Suppressor macrophage (primary cell): Measurements from ENCODE around the gene ARMC2.
"Not testable (repeated sequence)": the region's sequence is repeated elsewhere in the genome, so short reads cannot be mapped to it uniquely, and the experiment has no call there.

ENCODE experiments used
- DNase-seq, 4 experiments: peaks; one replicate each; pipeline ENCODE4 v3.0.0-alpha.2; 2020 to 2022
- total RNA-seq, 17 experiments: gene quantifications; one replicate each; lab custom pipeline; 2026; ENCODE audit warnings: mixed read lengths in 6 of 17, inconsistent platforms in 3 of 17; lab: John Stamatoyannopoulos, UW

Gene ARMC2, protein sequence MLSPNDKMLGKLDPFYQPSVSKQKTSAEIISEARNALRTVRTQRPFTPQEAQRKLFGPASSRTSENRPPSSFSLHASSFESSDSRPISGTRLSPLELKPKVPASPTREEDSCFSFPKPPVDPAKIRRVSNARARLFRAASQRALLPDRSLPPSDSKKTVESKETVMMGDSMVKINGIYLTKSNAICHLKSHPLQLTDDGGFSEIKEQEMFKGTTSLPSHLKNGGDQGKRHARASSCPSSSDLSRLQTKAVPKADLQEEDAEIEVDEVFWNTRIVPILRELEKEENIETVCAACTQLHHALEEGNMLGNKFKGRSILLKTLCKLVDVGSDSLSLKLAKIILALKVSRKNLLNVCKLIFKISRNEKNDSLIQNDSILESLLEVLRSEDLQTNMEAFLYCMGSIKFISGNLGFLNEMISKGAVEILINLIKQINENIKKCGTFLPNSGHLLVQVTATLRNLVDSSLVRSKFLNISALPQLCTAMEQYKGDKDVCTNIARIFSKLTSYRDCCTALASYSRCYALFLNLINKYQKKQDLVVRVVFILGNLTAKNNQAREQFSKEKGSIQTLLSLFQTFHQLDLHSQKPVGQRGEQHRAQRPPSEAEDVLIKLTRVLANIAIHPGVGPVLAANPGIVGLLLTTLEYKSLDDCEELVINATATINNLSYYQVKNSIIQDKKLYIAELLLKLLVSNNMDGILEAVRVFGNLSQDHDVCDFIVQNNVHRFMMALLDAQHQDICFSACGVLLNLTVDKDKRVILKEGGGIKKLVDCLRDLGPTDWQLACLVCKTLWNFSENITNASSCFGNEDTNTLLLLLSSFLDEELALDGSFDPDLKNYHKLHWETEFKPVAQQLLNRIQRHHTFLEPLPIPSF
- 0.28 to 4.3 (median 2.4) reads per million in 17 experiments for total RNA-seq

DNA sequence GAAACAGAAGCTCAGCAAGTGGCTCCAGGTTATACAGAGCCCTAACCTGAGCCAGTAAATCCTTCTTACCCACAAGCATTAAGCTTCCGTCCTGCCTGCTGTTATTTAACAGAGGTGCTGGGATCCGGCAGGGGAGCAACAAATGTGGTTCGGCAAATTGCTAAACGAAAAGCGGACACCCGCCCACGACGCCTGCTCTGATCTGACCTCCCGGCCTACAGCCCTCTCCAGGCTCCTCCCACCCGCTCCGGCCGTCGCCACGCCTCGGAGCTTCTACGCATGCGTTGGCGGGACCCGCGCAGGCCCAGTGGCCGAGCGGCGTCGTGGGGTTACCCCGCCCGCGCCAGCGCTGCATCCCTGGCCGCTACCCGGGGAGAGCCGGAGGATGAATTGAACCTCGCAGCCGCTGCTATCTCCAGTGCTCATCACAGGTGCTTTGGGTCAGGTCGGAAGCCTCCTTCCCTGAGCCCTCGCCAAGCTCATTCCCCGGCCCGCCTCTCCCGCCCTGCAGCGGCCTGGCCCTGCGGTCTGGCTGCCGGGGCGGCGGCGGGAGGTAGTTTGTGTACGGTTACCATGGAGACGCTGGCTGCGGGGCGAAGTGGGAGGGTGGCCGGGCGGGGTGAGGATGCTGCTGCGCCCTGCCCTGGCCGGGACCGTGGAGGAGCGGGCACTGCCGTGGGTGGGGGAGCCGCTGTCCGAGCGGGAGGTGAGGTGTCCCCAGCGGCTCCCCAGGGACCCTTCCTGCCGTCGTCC, at the start of gene ARMC2:
Gene ARMC2, plus strand, starts transcription at position 307 of the 753 bp plus-strand sequence. CDS start 5,846 bp downstream, outside the sequence.
- DNase-seq: peak; percentile 98 to 99 (median 99)

DNA sequence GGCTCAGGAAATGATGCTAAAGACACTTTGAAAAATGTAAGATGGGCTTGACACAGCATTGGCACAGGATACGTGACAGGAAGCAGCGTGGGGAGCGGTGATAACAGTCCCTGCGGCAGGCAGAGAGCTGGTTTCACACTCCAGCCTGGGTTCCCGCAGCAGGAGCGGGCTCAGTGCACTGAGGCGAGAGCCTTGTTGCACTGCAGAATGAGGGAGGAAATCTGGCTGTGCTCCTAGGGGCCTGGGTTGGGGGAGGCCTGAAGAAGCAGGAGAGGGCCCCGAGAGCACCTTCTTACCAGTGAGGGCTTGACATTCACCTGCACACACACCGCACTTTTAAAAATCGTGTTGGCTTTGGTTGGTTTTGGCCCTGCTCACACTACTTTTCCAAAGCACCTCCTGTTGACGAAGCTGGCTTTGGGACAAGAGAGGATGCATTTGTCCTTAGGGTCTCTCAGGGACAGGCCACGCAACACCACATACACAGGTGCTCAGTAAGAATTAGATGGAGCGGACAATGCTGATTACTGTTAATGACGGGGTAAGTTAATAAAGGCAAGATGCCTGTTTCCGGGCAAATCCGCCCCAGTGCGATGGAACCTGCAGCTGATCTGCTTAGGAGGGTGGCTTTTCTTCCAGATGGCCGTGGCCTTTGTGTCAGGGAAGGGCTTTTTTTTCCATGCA, 49.4 kb upstream of the ARMC2 start:
- peak in 3 of 4 experiments; percentile 44 to 61 (median 60) for DNase-seq

DNA sequence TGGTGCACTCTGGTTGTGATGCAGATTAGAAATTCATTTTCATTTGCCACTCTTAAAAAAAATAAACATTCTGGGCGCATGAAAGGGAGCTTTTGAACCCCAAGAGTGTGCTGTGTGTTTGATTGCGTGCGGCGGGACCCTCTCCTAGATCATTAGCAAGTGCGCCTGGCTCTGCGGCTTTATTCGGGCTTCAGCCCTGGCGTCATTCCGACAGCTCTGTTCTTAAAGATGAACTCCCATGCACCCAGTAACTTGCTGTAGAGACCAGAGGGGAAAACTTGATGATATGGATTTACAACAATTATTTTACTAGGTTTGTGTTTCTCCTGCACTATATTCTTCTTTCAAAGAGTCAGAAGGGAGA, 48.9 kb upstream of the ARMC2 start:
- no peak for DNase-seq

DNA sequence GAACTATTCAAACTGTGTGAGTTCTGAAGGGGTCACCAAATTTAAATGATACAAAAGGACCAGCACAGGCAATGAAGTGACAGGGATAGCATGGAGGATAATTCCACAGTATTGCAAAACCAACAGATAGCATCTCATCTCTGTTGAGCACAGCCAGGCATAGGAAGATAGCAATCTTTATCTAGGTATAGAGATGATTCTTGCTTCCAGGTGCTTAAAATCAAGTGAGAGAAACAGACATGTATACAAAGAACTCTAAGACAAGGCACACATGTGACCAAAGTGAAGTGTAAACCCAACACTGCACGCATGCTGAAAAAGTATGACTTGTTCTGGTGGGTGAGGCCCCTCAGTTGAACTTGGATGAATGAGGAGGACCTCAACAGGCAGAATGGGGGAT, 48.4 kb upstream of the ARMC2 start:
- DNase-seq: no peak

DNA sequence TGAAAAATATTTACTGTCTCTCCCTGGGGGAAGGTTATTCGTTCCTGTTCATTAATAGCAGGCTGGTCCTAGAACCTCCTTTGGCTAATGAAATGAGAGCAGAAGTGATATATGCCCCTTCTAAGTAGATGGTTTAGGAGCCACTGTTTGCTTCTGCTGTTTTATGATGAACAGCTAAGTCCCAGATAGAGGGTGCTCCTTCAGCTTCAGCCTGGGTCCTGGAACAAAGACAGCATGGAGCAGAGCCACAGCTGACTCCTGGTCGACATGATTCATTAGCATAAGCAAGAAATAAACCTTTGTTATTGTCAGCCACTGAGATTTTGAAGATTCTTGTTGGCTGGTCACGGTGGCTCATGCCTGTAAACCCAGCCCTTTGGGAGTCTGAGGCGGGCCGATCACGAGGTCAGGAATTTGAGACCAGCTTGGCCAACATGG, 47.8 kb upstream of the ARMC2 start:
- no peak for DNase-seq

DNA sequence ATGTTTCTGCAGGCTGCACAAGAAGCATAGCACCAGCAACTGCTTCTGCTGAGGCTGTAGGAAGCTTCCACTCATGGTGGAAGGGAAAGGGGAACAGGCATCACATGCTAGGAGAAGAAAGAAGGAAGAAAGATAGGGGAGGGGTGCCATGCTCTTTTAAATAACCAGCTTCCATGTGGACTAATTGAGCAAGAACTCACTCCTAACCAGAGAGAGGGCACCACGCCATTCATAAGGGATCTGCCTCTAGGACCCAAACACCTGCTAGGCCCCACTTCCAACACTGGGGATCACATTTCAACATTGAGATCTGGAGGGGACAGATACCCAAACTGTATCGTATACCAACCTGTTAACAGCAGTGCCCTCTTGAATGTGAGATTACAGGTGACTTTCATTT, 46.9 kb upstream of the ARMC2 start:
- DNase-seq: peak; percentile 62 to 88 (median 82)

DNA sequence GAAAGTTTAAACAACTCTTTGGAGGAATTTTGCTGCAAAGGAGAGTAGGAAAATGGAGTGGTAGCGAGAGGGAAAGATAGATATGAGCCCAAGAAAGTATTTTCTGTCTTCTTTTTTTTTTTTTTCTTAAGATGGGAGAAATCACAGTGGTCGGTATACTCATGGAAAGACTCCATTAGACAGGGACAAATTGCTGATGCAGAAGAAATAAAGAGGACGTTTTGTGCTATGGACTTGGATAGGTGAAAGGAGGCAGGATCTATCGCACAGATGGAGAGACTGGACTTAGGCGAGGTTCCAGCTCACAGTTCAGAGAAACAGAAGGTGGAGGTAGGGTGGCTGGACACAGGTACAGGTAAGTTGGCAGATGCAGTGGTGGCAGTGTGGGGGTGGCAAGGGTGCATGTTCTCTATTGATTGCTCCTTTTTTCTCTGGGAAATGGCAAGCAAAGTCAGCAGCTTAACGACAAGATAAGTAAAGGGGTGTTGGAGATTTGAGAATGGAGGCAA, 44.2 kb upstream of the ARMC2 start:
- DNase-seq: no peak

DNA sequence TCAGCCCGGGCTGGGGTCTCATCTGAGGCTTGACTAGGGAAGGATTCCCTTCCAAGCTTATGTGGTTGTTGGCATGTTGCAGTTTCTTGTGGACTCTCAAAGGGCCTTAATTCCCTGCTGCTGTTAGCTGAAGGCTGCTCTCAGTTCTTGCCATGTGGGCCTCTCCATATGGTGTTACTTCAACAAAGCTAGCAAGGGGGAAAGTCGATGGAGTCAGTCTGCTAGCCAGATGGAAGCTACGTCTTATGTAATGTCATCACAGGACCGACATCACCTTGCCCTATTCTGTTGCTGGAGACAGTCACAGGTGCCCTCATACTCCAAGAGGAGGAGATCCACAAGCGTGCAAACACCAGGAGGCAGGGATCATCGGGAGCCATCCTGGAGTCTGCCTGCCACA, 43.3 kb upstream of the ARMC2 start:
- DNase-seq: no peak

DNA sequence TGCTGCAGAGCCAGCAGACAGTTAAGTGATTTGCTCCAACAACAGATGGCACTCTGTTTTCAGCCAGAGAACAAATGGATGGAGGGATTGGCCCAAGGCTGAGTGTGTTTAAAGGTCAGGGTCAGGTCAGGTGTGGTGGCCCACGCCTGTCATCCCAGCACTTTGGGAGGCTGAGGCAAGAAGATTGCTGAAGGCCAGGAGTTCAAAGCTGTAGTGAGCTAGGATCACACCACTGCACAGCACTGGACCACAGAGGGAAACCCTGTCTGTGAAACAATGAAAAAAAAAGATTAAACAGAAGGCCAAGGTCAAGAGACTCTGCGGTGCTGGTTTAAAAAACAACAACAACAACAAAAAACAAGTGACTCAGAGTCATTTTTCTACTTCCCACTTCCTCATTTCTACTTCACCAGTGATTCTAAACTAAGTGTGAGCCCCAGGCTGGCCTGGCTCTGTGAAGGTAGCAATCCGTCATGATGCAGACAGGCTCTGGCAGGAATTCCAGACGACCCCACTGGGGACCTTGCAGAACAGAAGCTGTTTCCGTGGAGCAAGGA, 42.5 kb upstream of the ARMC2 start:
- DNase-seq: peak; percentile 49 to 77 (median 72)

DNA sequence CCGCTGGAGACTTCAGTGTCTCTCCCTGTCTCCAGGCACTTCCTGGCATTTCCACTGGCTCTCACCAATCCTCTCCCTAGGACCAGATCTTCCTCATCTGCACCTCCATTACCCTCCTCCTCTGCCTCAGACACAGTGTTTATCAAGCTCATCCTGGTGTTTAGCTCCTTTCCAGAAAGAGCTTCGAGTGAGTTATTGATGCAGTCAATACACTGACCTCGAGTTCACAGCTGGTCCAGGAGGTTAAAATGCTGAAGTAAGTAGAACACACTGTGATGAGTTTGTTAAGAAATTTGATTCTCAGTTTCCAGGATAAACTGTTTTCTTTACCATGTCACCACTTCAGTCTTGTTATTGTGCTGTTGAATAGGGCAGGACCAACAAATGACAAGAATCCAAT, 42.1 kb upstream of the ARMC2 start:
- DNase-seq: no peak

DNA sequence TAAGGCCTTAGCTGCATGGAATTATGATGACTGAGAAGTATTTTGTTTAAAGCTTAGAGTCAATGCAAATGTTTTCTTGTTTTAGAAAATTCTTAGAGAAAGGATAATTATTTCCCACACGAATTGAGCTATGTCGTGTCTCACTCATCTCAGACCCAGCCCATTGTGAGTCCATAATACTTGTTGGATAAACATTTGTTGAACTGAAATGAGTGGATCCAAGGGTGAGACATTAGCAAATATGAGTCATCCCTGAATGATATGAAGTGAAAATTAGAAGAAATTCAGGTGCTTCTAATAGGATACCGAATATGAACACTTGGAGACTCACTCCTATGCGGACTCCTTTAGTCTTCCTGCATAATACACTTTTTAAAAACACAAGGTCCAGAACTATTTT, 41.6 kb upstream of the ARMC2 start:
- DNase-seq: no peak

DNA sequence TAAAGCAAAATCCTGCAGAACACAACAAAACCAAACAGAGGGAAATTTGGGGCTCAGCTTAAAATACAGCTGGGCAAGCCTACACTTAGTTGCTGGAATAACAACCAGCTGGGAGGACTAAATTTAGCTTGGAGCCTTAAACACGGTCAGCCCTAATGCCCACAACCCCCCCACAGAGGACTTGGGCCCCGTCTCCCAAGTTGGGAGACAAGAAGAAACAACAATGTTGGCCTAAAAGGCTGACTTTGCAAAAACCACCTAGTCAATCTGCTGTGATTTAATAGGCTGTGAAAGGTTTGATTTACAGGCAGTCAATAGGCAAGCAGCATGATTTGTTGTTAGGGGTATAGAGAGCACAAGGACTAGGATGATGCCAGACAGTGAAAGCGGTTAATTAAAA, 40.3 kb upstream of the ARMC2 start:
- no peak for DNase-seq

DNA sequence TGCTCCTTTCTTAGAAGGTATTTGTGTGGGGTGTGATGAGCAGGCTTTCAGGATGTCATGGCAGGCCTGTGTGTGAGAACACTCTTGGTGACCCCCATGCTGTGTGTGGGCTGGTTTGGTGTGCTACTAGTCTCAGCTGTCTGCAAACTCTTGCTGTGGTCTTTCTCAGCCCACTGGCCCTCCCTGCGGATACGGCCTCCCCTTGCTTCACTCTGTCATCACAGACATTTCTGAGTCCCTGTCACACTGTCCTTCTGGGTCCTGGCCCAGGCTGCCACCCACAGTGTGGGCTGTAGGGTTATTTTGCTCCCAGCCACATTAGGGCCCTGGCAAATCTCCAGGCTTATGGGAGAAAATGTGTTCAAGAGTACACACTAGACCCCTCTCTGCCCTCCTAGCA, 39.0 kb upstream of the ARMC2 start:
- peak in 2 of 4 experiments; percentile 11 to 25 for DNase-seq

DNA sequence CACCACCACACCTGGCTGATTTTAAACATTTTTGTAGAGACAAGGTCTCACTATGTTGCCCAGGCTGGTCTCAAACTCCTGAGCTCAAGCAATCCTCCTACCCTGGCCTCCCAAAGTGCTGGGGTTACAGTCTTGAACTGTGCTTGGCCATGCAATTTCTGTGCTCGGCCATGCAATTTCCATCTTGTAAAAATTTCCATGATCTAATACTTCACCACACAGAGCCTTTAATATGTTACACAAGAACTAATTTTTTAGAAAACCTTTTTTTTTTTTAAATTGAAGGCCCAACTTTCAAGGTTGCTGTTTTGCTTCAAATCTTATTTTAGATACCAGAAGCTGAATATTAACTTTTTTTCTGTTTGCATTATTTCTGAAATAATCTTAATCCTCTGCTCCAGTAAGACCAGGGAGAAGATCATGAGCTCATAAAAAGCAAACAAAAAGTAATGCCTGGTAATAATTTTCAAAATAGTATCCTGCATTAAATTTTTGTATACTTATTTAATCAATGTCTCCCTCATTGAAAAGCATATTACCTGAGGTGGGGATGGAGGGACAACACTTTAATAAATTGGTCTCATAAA, 38.1 kb upstream of the ARMC2 start:
- no peak for DNase-seq

DNA sequence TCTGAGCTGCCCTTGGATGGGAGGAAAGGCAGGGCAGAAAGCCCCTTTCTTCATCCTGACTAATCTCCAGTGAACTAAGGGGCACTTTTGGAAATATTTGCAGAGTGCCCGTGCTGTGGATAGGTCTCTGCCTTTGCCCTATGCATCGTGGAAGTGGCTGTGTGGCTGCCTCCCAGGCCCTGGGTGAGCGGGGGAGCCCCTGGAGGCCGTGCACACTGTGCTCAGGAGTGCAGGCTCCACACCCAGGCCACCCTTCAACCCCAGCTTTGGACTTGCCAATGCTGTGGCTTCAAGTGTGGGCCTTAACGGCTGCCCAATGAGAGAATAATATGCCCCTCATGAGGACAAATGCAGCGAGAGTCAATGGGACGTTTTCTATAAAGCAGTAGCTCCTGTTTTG, 36.7 kb upstream of the ARMC2 start:
- DNase-seq: no peak

DNA sequence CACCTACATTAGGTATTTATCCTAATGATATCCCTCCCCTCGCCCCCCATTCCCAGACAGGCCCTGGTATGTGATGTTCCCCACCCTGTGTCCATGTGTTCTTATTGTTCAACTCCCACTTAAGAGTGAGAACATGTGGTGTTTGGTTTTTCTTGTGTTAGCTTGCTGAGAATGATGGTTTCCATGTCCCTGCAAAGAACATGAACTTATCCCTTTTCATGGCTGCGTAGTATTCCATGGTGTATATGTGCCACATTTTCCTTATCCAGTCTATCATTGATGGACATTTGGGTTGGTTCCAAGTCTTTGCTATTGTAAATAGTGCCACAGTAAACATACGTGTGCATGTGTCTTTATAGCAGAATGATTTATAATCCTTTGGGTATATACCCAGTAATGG, 35.0 kb upstream of the ARMC2 start:
- not testable (repeated sequence) for DNase-seq

DNA sequence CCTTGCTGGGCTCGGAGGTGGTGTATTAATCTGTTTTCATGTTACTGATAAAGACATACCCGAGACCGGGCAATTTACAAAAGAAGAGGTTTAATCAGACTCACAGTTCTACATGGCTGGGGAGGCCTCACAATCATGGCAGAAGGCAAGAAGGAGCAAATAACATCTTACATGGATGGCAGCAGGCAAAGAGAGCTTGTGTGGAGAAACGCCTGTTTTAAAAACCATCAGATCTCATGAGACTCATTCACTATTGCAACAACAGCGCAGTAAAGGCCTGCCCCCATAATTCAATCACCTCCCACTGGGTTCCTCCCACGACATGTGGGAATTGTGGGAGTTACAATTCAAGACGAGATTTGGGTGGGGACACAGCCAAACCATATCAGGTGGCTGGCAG, 30.9 kb upstream of the ARMC2 start:
- not testable (repeated sequence) for DNase-seq

DNA sequence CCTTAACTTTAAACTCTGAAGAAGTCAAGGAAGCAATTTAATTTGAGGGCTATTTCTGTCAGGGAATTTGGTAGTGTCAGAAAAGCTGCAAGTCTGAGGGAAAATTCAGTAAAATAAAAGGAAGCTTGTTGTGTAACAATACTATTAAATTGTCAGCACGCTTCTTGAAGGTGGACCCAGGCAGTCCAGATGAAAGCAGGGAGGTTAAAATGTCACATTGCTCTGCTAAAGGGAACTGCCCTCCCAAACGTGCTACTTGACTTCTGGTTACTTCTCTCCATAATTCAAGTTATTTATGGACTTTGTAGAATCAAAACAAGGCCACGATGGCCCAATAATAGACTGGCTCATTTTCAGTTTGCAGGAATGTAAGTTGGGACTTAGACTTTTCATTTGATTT, 28.2 kb upstream of the ARMC2 start:
- peak; percentile 20 to 50 (median 46) for DNase-seq

DNA sequence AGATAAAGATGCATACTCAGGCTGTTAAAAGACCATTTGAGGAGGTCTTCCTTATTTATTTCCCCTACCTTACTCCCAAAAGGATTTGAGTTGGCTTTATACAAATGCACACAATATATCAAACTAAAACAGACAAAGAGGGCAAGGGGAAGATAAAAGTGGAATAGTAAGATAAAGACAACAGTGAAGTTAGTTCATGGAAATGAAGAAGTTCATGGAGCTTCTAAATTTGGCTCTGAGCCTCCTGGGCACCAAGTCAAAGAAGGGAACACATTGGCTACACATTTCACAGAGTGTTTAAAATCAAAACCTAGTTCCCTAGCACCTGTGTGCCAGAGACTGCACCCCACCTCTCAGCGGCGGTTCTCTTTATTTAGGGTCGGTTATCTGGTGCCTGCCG, 25.8 kb upstream of the ARMC2 start:
- DNase-seq: peak in 1 of 4 experiments; percentile 30

DNA sequence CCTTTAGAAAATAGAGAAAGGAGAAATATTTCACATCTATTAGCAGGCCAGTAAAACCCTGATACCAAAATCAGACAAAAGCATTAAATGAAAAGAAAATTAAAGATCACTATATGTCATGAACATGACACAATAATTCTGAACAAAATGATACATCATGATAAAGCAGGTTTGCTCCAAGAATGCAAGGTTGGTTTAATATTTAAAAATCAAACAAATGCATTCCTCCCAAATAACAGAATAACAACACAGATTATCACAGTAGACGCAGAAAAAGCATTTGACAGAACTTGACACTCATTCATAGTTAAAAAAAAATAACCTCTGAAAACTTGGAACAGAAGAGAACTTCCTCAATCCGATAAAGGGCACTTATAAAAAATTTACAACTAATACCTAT, 22.9 kb upstream of the ARMC2 start:
- no peak for DNase-seq

DNA sequence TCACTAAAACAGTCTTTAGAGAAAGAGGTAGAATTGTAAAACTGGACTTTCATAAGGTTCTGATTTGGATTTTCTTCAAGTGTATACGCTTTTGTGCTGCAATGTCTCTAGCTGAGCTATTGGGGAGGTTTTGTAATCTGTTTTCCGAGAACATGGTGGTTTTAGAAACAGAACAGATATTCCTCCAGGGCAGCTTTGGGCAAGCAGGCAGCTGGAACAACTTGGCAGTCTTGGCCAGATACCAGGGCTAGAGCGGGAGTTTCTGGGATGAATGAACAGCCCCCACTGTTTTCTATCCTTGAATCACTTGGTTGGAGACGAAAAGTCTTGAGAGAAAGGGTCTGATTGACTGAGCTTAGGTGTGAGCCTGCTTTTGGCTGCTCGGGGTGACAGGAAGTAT, 17.1 kb upstream of the ARMC2 start:
- no peak for DNase-seq
